ENCODE results near the gene MCF2L2.
"Not testable (repeated sequence)": the region's sequence is repeated elsewhere in the genome, so short reads cannot be mapped to it uniquely, and the experiment has no call there.

MCF2L2 gene, protein sequence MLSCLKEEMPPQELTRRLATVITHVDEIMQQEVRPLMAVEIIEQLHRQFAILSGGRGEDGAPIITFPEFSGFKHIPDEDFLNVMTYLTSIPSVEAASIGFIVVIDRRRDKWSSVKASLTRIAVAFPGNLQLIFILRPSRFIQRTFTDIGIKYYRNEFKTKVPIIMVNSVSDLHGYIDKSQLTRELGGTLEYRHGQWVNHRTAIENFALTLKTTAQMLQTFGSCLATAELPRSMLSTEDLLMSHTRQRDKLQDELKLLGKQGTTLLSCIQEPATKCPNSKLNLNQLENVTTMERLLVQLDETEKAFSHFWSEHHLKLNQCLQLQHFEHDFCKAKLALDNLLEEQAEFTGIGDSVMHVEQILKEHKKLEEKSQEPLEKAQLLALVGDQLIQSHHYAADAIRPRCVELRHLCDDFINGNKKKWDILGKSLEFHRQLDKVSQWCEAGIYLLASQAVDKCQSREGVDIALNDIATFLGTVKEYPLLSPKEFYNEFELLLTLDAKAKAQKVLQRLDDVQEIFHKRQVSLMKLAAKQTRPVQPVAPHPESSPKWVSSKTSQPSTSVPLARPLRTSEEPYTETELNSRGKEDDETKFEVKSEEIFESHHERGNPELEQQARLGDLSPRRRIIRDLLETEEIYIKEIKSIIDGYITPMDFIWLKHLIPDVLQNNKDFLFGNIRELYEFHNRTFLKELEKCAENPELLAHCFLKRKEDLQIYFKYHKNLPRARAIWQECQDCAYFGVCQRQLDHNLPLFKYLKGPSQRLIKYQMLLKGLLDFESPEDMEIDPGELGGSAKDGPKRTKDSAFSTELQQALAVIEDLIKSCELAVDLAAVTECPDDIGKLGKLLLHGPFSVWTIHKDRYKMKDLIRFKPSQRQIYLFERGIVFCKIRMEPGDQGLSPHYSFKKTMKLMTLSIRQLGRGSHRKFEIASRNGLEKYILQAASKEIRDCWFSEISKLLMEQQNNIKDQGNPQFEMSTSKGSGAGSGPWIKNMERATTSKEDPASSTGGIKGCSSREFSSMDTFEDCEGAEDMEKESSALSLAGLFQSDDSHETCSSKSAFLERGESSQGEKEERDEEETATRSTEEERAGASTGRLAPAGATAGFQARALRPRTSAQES

DNA sequence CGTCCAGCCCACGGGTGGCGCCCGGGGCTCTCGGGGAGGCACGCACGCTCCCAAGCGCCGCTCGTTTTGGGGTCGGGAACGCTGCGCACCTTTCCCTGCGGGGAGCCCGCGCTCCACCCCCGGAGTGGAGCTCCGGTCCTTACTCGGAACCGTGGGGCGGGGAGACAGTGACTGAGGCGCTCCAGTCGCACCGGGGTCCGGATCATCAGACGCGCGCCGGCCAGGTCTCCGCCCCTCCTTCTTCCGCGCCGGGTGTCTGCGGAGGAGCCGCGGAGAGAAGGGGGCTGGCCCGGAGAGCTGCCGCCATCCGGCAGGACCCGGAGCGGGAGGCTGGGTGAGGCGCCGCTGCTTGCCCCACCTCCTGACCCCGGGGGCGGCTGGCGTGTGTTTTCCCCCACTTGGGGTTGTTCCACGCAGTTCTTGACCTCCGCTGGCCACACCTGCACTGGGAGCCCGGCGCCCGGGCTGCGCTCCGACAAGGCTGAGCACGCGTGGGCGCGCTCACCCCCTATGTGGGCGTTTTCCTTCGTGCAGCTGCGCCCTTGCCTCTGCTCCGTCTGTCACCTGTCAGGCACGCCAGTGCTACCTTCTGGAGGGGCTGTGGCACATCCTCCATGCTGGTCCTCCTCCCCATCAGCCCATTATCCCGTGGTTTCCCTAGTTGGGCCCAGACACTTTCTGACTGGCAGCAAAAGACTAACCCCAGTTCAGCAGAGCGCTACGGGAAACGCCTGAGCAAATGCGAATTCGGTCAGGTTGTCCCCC lies at the start of gene MCF2L2:
Gene MCF2L2 (minus strand): TSS at position 173 of the 765 bp plus-strand sequence. CDS start 642 bp downstream, outside the sequence.
- in situ Hi-C loops (cut with HindIII; ENCODE audit: low sequenced_read_pairs) = no loop called here

GRCh38 chr3:183477801-183478456 lies 49.5 kb upstream of the MCF2L2 start:
- in situ Hi-C loops (cut with HindIII; ENCODE audit: low sequenced_read_pairs) = loop anchor here (25.0 kb wide), 1 partner anchor 309 kb away; no protein-coding TSS in a partner anchor

- in situ Hi-C loops (cut with HindIII; ENCODE audit: low sequenced_read_pairs) = loop anchor here (25.0 kb wide), 1 partner anchor 312 kb away; no protein-coding TSS in a partner anchor
Measured at GRCh38 chr3:183475764-183476162, 47.3 kb upstream of the MCF2L2 start.

DNA sequence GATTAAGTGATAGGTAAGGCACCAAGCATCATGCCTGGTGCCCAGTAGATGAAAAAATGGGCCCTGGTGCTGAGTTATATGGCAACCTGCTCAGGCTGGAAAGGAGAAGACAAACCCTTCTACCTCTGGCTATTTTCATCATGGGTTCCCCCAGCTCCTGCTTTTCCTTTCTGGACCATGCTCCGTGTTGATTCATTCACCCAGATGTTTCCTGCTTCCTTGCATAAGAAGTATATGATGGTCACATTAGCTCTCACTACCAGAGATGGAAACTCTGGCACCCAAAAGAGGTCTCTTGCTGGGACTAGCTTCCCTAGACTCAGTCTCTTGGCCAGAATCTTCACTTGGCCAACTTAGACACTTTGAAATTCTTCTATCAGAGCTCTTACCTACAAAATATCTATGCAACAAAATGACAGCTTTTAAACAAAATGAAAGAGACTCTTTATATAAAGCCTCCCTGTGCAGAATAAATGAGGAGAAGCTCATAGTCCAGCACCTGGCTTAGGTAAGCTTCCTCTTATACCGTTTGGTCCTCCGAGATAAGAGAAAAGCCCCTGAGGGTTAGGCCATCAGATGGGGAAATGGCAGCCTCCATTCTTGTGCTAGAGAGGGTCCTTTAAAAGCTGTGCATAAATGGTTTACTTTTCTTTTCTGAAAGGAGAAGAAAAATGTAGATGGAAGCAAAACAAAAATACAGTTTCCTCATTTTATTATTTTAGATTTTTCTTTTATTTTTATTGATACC lies 46.8 kb upstream of the MCF2L2 start:
- in situ Hi-C loops (cut with HindIII; ENCODE audit: low sequenced_read_pairs) = loop anchor here (25.0 kb wide), 1 partner anchor 312 kb away; no protein-coding TSS in a partner anchor

DNA sequence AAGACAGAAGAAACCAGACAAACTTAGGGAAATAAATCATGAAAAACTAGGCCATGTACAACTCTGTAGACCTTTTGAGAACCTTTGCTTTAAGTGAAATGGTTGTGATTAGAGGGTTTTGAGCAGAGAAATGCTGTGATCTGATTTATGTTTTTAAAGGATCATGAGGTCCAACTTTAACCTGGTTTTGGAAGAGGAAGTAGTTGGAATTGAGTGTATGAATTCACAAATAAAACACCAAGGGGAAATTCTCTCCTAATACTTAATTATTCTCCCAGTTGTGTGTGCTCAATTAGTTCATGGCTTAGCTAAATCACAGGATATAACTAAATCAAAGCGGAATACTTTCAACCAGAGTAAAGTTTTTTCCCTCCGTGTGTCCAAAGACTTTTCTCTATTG lies 45.5 kb upstream of the MCF2L2 start:
- in situ Hi-C loops (cut with HindIII; ENCODE audit: low sequenced_read_pairs) = no loop called here

- in situ Hi-C loops (cut with HindIII; ENCODE audit: low sequenced_read_pairs) = no loop called here
Measured at GRCh38 chr3:183472155-183472554, 43.7 kb upstream of the MCF2L2 start.

DNA sequence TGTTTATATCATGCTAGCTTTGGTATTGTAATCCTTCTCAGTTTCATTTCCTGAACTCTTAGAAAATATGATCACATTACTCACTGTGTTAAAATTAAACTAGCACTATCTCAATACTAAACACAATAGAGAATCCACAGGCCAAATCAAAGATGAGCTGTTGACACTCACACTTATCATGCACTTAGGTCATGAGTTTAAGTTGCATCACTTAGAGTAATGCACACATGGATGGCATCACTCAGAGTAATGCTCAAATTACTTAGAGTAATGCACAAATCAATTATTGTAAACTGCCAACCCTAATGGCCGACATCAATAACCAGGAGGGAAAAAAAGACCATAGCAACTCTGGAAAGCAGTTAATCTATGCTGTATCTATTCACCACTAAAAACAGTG lies 40.0 kb upstream of the MCF2L2 start:
- in situ Hi-C loops (cut with HindIII; ENCODE audit: low sequenced_read_pairs) = no loop called here

- in situ Hi-C loops (cut with HindIII; ENCODE audit: low sequenced_read_pairs) = no loop called here
Measured at GRCh38 chr3:183466575-183466974, 38.2 kb upstream of the MCF2L2 start.

GRCh38 chr3:183465710-183466109 lies 37.3 kb upstream of the MCF2L2 start:
- in situ Hi-C loops (cut with HindIII; ENCODE audit: low sequenced_read_pairs) = not testable (repeated sequence)

- in situ Hi-C loops (cut with HindIII; ENCODE audit: low sequenced_read_pairs) = no loop called here
Measured at GRCh38 chr3:183464480-183464879, 36.1 kb upstream of the MCF2L2 start.

- in situ Hi-C loops (cut with HindIII; ENCODE audit: low sequenced_read_pairs) = no loop called here
Measured at GRCh38 chr3:183460081-183461055, 31.9 kb upstream of the MCF2L2 start.

GRCh38 chr3:183455089-183455488 lies 26.7 kb upstream of the MCF2L2 start:
- in situ Hi-C loops (cut with HindIII; ENCODE audit: low sequenced_read_pairs) = no loop called here

DNA sequence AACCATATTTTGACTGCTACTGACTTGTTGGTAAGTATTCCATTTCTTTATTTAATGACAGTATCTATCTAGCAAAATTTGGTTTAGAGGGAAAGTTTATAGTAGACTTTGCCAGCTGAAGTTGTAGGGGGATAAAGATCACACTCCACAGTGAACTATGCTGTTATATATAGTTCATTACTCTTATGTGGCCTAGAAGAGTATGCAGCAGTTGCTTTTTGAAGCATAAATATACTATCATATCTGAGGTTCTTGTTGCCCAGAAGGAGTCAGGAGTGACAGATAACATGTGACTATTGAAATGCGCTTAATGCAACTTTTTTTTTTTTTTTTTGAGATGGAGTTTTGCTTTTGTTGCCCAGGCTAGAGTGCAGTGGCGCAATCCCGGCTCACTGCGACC lies 25.6 kb upstream of the MCF2L2 start:
- in situ Hi-C loops (cut with HindIII; ENCODE audit: low sequenced_read_pairs) = no loop called here

DNA sequence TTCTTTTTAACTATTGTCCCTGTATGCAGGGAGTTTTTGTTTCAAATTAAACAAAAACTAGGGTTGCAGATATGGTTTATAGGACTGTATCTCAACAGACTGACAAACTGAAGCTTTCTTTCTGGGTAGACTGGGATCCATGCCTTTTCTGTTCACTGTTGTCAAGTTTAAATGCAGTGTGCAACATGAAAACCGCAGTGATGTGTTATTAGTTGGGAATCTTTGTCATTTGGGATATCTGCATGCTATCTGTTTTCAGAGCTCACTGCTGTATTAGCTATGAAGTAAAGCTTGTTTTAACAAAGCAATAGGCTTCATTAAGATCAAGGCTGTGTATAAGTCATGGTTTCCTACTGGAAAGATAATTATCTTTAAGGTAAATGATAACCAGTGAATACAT lies 21.4 kb upstream of the MCF2L2 start:
- in situ Hi-C loops (cut with HindIII; ENCODE audit: low sequenced_read_pairs) = no loop called here

GRCh38 chr3:183449391-183449790 lies 21.0 kb upstream of the MCF2L2 start:
- in situ Hi-C loops (cut with HindIII; ENCODE audit: low sequenced_read_pairs) = no loop called here

- in situ Hi-C loops (cut with HindIII; ENCODE audit: low sequenced_read_pairs) = no loop called here
Measured at GRCh38 chr3:183448369-183449128, 20.1 kb upstream of the MCF2L2 start.

Data from DLD1 (cell line).